HG02852 (cell line): ENCODE measurements around the gene AUTS2.

ENCODE experiments used
- ATAC-seq: cut with Tn5 transposase; IDR thresholded peaks from one replicate; pipeline ENCODE4 v1.9.1; 2021; ENCODE audit warnings: mild to moderate bottlenecking, moderate library complexity; ENCODE audit not compliant: unreplicated experiment

AUTS2 gene

DNA sequence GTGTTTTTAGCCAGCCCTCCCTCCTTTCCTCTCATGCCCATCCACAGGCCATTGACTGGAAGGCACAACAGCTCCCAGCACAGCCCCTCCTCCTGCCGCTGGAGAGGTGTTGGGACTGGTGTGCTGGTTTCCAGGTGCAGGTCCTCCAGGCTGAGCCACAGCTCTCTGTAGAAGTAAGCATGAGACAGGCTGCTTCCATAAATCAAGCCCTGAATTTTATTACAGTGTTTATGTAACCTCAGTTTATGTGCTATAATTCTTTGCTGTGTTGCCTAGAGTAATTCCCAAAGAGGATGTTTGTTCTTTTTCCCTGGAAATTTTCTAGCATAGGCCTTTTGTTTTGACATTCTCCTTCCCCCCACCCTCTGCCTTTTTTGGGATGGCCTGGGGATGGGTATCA is 445.8 kb downstream of the AUTS2 start:
- ATAC-seq = no peak

DNA sequence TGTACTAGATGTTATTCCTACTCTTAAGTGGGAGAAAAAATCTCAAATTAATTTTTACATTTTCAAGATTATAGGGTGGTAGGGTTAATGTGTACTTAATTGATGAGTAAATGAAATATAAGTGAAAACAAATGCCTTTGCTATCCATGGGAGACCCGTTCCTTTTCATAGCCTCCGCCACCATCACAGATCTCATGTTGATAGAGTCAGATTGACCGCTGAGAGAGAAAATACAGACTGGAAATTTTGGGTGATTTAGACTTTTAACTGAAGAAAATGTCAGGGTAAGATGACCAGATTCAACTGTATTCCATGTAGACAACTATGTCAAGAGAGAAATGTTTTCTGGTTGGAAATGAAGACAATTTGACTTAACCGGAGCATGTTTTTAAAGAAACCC is 446.2 kb downstream of the AUTS2 start:
- ATAC-seq = no peak

DNA sequence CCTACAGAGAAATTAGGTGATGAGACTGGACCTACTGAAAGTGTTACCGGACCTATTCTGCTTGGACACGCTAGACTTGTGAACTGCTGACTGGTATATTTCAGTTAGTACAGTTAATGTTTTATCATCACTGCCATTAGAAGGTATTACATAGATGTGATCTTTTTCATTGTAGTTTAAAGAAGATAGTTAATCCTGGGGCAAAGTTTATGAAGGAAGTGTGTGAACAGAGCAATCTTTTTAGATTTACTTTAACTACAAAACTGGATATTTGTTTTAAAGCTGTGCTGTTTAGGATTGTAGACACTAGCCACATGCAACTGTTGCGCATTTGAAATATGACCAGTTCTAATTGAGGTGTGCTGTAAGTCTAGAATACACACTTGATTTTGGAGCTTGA is 446.7 kb downstream of the AUTS2 start:
- no peak for ATAC-seq

DNA sequence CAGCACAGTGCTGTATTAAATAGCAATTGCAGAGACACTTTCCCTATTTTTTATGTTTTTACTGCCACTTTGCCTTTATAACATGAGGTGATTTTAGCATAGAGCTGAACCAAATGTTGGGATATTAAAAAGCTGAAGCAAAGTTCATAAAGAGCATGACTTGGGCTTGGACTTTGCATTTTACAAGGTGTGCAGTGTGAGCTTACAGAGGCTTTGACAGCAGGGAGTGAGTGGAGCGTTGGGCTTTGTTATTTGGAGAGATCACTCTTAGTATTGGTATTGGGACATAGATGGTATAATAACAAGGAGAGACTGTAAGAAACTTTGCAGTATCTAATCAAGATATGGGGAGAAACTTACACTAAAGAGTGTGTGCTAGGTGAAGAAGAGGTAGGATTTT is 449.1 kb downstream of the AUTS2 start:
- ATAC-seq = no peak

DNA sequence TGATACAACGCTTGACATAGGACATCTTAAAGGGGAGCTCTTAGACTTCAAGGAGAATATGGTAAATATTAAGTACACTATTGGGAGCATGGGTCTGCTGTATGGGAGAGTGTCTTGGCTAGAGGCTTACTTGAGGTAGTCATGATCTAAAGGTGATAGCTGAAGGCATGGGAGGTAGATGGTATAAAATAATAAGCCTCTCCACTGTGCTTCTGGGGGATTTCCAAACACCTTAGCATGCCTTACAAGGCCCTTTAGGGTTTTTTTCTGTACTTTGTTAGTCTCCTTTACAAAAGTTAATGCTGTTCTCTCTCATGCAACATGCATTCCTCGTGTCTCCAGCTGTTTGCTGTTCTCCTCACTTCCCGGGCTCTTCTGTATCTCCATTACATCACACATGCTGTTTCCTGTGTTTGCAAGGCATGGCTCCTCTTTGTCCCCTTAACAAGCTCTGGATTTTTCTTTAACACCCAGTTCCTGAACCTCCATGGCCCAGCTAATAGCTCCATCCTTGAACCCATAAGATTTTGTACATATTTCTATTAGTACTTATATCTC is 449.7 kb downstream of the AUTS2 start:
- ATAC-seq = no peak

DNA sequence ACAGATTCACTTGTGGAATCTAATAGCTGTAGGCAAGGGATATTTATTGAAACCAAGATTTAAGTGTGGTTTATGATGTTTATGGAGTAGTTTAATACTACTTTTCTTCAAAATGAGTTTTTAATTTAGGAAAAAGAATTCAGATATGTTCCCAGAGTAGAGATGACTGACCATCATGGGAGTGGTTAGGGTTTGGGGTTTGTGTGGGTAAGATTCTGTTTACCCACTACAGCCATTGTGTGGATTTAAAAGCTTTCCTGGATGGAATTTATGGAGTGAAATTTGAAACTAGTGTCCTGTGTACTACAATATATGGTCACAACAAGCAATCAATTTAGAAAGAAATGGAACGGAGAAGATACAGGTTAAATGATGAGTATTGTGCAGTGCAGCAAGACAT is 453.5 kb downstream of the AUTS2 start:
- no peak for ATAC-seq

DNA sequence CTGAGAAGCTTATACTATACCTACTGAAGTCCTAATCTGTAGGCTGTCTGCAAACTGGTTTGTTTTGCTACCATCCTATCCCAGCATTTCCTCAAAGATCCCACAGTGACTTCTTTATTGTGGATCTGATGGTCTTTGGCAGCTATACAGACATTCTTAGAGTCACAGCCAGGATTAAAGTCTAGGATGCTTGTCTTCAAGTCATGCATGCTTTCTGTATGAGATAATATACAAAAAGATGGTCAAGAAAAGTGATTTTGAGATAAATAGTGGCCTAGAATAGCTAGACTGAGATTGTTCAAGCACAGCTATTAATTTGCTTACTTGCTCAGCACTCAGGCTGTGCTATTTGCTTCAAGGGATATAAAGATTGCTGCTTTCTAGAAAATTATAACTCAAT is 454.4 kb downstream of the AUTS2 start:
- no peak for ATAC-seq

DNA sequence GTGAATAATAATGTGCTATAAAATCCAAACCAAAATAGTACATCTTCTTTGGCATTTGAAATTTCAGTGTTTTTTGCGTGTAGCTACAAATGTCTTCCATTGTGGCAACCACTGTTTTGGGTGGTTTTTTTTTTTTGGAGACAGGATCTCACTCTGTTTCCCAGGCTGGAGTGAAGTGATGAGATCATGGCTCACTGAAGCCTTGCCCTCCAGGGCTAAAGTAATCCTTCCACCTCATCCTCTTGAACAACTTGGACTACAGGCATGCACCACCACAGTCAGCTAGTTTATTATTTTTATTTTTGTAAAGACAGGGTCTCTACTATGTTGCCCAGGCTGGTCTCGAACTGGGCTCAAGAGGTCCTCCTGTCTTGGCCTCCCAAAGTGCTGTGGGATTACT is 455.1 kb downstream of the AUTS2 start:
- no peak for ATAC-seq

DNA sequence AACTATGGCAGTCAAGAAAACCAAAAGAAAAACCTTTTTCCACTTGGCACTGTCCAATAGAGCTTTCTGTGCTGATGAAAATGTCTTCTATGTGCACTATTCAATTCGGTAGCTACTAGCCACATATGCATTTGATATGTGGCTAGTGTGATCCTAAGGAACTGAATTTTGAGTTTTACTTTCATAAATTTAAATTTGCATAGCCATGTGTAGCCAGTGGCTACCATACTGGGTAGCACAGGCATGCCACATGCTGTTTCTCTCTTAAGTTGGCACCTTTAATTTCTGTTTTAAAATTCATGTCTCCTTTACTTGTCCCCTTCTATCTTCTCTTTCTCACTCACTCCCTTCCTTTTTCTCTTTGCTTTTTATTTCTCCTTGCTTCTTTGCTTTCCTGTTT is 455.7 kb downstream of the AUTS2 start:
- no peak for ATAC-seq

DNA sequence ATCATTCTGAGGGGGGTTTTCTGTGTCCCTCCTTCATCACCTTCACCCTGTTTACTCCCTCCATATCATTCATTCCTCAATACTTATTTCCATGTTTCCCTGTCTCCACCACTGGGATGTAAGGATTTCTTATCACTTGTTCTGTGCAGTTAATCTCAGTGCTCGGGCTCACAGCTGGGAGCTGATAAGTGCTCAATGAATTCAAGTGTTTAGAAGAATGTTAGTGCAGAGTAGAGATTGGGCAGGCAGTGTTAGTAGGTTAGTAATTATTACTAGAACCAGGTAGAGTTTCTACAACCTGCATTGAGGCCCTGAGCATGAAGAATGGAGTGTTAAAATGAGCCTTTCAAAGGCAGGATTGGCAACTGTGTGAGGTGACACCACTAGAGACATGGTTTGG is 458.1 kb downstream of the AUTS2 start:
- ATAC-seq = no peak

DNA sequence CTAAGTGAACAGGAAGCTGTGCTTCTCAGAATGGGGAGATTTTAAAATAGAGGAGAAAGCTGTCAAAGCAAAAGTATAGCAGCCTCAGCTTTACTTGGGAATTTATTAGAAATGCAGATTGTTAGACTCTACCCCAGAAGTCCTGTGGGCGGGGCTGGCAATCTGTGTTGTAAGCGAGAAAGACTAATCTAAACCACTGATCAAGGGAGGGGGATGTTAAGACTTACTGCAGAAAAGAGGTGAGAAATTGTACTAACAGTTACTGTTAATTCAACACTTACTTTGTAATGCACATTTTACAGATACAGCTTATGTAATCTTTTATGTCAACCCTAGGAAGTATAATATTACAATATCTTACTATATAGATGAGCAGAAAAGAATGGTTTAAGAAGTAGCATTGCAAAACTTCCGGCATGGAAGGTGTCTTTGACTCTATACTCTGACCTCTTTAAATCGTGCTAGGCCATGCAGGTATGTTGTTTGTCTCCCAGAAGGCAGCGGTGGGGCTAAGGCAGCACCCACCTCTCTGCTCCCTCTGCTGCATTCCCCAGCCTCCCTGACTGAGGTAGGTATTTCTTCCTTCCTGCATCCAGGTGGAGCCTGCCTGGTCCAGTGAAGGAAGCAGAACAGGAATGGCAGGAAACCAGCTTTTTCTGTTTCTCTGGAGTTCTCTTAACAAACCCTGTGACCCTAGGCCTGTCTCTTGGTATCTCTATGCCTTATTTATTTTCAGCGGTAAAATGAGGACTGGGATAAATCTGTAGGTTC is 462.2 kb downstream of the AUTS2 start:
- ATAC-seq = no peak

DNA sequence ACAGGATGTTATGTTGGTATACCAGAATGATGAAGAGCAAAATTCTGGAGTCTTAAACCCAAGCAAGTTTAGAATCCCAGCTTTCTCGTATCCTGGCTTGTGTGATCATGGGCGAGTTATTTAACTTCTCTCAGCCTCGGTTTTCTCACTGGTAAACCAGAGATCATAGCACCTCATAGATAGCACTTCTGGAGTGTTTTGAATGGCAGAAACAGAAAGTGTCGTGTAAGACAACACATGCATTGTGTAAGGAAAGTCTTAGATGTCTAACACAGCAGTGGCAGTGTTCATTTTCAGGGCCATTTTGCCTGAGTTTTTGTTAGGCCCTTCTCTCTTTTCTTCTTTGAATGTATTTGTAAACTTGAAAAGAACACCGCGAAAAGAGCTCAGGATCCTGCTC is 465.1 kb downstream of the AUTS2 start:
- no peak for ATAC-seq

DNA sequence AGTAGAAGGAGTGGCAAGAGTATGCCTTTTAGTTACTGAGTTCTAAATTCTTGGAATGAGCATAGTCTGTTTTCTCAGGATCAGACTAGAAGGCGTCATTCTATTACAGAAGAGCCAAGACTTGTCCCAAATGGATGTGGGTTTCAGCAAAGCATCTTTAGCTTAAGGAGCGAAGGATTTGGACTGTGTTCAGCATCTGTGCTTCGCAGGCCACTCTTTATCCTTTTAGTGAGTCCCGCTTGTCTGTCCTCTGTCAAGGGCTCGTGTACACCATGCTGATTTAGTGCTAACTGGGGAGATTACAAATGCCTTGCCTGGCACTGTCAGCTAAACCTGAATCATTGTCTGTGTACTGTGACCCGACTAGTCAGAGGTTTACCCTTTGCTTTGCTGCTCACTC is 465.7 kb downstream of the AUTS2 start:
- no peak for ATAC-seq

DNA sequence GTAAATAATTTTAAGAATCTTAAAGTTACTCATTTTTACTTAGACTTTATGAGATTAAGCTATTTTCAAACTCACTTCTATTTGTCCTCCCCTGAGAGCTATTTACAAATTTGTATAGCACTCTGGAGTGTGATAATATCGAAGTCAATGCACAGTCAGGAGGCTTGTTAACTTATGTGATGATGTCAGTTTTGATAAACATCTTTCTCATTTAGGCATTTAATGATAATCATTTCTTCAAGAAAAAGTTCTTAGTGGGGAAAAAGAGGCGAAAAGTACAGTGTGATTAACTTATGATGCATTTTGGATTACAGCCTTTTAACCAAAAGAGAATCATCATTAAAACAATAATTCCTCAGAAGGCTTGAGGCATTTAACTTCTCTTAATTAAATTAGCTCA is 468.6 kb downstream of the AUTS2 start:
- ATAC-seq = no peak

DNA sequence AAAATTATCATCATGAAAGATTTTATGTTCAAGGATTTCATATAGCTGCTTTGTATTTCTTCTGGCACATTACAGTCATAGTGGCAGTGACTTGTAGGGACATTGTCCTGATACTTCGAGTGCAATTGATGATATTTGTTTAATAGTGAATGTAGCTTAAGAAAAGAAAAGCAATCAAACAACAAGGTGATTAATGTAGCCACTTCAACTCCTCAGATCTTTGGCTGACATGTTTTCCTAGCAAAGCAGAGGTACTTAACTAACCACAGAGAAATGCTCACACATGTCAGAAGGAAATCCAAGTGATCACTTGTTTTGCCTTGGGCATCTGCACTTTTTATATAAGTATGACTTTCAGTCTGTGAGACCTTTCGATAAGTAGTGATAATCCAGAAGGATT is 470.3 kb downstream of the AUTS2 start:
- no peak for ATAC-seq

DNA sequence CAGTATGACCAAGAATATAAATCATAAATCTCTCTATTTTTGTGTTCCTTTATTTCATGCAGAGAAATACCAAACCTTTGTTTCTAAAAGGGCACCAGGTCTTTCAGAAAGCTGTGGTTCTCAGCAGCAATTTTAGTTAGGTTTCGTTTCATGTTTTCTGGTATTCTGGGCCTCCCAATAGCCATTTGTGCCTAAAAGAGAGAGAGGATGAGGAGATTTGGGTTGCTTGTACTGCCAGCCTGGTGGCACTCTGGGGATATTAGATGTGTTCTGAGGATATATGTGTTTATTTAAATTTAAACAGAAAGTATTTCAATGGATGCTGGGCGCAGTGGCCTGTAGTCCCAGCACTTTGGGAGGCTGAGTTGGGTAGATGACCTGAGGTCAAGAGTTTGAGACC is 471.7 kb downstream of the AUTS2 start:
- no peak for ATAC-seq

DNA sequence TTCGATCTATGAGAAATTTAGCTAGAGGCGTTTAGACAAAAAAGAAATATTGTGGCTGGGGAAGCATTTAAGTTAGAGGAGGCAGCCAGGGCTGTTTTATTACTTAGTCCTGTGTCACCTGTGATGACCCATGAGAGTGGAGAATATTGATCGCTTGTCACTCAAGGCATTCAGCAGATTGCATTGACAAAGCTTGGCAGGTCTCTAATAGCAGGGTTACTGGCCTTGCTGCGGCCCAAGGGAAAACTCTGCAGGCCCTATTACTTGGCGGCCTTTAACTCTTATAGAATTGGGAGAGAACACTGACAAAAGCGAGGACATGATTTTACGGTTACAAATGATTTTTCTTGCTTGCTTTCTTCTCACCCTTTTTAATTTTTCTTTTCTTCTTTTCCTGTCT is 473.5 kb downstream of the AUTS2 start:
- ATAC-seq = no peak

DNA sequence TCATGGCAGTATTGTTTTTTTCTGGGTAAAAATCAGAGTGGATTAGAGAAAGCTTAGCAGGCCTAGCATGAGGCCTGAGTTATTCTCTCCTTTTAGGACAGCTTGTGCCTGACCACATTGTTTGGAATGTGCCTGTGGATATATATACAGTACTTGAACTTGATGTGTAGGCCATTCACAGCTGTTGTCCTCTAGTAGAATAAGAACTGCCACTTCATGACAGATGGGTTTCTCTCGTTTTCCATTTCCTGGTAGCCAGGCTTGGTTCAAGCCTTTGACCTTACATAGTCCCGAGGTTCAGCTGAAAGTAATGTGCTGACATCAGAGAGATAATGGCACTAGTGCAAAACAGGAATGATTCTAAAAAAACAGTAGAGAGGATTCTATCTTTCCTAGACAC is 473.9 kb downstream of the AUTS2 start:
- no peak for ATAC-seq

DNA sequence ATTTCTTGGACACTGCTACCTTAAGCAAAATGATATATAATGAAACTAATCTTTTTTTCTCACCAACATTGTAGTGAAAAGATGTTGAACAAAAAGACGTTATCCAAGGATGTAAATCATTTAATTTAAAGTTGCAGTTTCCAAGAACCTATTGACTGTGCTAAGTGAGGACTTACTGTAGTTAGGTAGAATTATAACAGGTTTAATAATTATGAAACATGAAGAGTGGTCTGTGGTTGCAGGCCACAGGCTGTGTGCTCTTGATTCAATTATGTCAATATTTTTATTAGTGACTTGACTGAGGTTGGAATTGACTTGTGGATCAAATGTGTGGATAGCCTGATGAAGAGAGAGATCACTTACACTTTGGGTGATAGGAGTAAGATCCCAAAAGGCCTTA is 478.1 kb downstream of the AUTS2 start:
- no peak for ATAC-seq

DNA sequence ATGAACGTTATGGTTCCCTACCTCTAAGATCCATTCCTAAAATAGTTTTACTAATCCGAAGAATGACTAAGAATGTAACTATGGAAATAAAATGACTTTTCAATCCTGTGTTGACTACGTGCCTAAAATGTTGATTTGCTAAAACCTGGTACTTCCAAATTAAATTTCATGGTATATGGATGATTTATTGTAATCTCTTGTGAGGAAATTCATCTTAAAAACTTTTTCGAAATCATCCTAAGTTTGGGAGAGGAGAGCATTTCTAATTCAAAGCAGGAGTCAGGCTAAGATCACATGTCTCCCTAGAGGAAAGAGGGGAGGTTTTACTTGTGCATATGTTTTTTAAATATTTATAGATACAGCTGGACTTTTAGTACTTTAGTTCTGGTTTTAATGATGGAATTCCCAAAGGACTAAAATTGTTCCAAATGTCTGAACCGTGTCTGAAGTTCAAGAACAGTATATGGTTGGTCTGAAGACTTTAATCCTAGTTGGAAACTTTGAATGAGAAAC is 483.9 kb downstream of the AUTS2 start:
- no peak for ATAC-seq

DNA sequence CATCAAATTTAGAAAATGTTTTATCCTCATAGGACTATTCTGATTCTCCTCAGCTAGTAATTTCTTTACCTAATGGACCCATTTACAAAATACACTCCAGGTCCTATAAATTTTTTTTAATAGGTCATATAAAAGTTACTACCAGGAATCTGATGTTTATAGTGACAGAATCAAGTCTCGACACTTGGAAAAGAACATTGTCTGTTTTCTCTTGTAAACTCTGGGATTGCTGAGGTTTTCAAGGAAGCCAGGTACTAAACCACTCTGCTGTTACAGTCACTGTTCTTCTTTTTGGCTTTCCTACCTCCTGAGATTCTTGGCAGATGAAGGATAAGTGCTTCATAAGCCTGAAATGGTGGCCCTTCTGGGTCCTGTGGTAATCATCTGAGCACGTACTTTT is 493.1 kb downstream of the AUTS2 start:
- ATAC-seq = no peak

DNA sequence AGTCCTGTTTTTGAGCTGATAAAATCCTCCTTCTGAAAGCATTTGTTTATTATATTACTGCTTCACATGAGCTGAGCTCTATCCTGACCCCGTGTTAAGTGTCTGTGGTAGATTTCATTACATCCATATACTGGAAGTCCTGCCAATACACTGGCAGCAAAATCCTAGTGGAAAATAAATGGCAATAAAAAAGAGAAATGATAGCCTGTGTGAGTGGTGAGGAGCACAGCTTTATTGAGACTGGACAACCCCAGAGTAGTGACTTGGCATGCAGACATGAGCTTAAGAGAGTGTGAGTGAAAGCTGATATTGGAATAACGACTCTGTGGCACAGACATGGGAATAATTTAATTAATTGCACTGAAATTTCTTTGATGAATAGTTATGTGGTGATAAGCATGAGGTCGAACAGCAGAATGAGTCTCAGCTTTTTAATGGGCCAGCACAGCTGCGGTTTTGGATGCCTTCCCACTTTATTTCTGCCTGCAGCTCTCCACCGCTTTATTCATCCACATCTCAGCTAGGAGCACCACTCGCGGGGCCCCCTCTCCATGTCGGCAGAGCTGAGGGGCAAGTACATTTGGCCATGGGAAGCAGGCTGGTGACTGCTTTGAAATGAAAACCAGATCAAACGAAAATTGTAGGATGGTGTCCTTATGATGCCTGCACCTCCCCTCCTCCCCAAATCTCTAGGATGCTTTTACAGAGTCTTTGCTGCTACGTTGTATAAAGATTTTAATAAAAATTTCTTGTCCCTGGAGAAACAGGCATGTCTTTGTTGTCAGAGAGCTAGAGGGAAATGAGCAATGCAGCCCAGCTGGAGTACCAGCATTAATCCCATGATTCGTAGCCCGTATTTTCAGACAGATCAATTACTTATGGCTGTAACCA is 494.3 kb downstream of the AUTS2 start:
- no peak for ATAC-seq
